ENCODE results near the gene JMJD8. TPM values are rescaled to one million over a fixed set of nuclear protein-coding genes. Genes with fewer than 3 reads are reported as not detected.

Gene JMJD8
- total RNA-seq, 2 donors from 2014 or later: 48.8 to 55.6 TPM

DNA sequence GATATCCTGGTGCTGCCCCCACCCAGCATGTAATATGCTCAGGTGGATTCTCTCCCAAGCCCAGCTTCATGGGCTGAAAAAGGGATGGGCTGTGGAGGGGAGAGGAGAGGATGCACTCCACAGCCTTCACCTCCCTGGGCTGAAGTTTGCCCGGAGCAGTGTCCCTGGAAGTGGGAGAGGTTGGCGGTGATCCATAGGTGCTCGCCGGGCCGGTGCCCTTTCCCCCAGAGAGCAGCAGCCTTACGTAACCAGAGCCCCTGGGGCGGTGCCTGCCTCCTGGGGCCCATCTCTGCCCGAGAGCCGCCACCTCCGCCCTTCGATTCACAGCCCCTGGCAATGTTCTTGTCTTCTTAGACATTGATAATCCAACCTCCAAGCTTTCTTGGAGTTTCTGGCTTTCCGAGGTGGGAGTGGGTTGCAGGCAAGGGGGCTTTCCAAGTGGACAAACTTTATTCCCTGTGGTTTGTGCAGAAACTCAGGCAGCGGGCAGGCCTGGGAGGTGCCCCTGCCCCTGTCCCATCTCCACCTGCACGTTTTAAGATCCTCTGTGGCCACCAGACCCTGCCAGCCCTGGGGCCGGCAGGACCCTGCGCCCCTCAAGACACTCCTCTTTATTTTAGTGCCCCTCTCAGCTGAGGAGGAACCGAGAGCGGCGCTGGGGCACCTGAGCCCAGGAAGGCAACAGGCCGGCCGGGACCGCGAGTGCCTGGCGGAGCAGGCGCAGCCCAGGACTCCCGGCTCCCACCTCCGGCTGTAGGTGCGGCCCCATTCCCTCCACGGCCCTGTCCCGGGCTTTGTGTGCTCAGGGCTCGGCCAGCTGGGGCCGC, 38.1 kb downstream of the JMJD8 start:
- Histone ChIP-seq H3K4me1 (ENCODE audit: control insufficient read depth, insufficient read depth, low read length) (no peaks in the 10 kb centered on the region), H3K9me3 (ENCODE audit: control insufficient read depth, low read length) (no peaks in the 10 kb centered on the region), H3K36me3 (ENCODE audit: control insufficient read depth, insufficient read depth, low read length) (no peaks in the 10 kb centered on the region), H3K9ac (ENCODE audit: extremely low read depth, low read length, poor library complexity, severe bottlenecking) (no peak overlapping the region), H3K27me3 (ENCODE audit: control insufficient read depth, insufficient read depth, low read length, poor library complexity, severe bottlenecking) (no peaks in the 10 kb centered on the region), H3K4me3 (ENCODE audit: low read length) (no peak overlapping the region), H3K27ac (ENCODE audit: low read depth, low read length) (no peak overlapping the region)
- TF ChIP-seq CTCF (conservative IDR thresholded peaks at IDR 0.05): no peak
- no peaks in the 10 kb centered on the region for H3K9me3 Mint-ChIP-seq
- no peak for DNase-seq
- H3K27ac Mint-ChIP-seq: no peak overlapping the region
- H3K27me3 Mint-ChIP-seq (ENCODE audit: insufficient read depth): no peaks in the 10 kb centered on the region
- no peaks in the 10 kb centered on the region for H3K36me3 Mint-ChIP-seq (ENCODE audit: low read depth)
- no peak overlapping the region for H3K4me3 Mint-ChIP-seq
- WGBS, 2 experiments (ENCODE audit: insufficient coverage in 1 of 2, insufficient read length in 1 of 2): 94 to 95% methylated on average over 24 to 32 of the region's 32 CpGs
- no peaks in the 10 kb centered on the region for H3K4me1 Mint-ChIP-seq

- Mint-ChIP-seq H3K36me3 (ENCODE audit: low read depth) (no peaks in the 10 kb centered on the region), H3K4me1 (no peaks in the 10 kb centered on the region), H3K27me3 (ENCODE audit: insufficient read depth) (no peaks in the 10 kb centered on the region), H3K27ac (no peak overlapping the region), H3K4me3 (no peak overlapping the region), H3K9me3 (no peaks in the 10 kb centered on the region)
- H3K27ac ChIP-seq (ENCODE audit: low read depth, low read length): no peak overlapping the region
- H3K9ac ChIP-seq (ENCODE audit: extremely low read depth, low read length, poor library complexity, severe bottlenecking): no peak overlapping the region
- no peak for DNase-seq
- no peaks in the 10 kb centered on the region for H3K4me1 ChIP-seq (ENCODE audit: control insufficient read depth, insufficient read depth, low read length)
- no peaks in the 10 kb centered on the region for H3K9me3 ChIP-seq (ENCODE audit: control insufficient read depth, low read length)
- 97% methylated on average over 12 of the region's 12 CpGs for WGBS, 2 experiments (ENCODE audit: insufficient coverage in 1 of 2, insufficient read length in 1 of 2)
- no peaks in the 10 kb centered on the region for H3K36me3 ChIP-seq (ENCODE audit: control insufficient read depth, insufficient read depth, low read length)
- no peak overlapping the region for H3K4me3 ChIP-seq (ENCODE audit: low read length)
- TF ChIP-seq CTCF (conservative IDR thresholded peaks at IDR 0.05): no peak
- no peaks in the 10 kb centered on the region for H3K27me3 ChIP-seq (ENCODE audit: control insufficient read depth, insufficient read depth, low read length, poor library complexity, severe bottlenecking)
Observed at GRCh38 chr16:644556-644955, 39.6 kb downstream of the JMJD8 start.

DNA sequence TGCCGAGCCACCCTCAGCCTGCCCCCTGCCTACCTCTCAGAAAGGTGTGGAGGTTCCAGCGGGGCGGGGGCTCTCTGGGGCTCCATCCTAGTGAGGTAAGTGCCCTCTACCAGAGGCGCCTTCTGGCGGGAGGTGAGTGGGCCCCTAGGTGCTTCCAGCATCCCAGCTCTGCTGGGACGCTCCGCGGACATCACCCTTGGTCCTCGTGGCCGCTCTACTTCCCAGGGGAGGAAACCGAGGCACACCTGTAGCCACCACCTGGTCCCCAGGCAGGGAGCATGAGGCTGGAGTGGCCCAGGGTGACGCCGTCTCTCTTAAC, 41.1 kb downstream of the JMJD8 start:
- Histone ChIP-seq H3K4me3 (ENCODE audit: low read length) (peak overlapping the region; percentile 77), H3K27me3 (ENCODE audit: control insufficient read depth, insufficient read depth, low read length, poor library complexity, severe bottlenecking) (no peaks in the 10 kb centered on the region), H3K9ac (ENCODE audit: extremely low read depth, low read length, poor library complexity, severe bottlenecking) (no peak overlapping the region)

More for the DNA sequence above, 41.1 kb downstream of the JMJD8 start:
- H3K4me3 Mint-ChIP-seq: peak overlapping the region; percentile 57
- Histone ChIP-seq H3K27ac (ENCODE audit: low read depth, low read length) (no peak overlapping the region), H3K9me3 (ENCODE audit: control insufficient read depth, low read length) (no peaks in the 10 kb centered on the region), H3K36me3 (ENCODE audit: control insufficient read depth, insufficient read depth, low read length) (no peaks in the 10 kb centered on the region), H3K4me1 (ENCODE audit: control insufficient read depth, insufficient read depth, low read length) (no peaks in the 10 kb centered on the region)
- H3K36me3 Mint-ChIP-seq (ENCODE audit: low read depth): no peaks in the 10 kb centered on the region
- H3K4me1 Mint-ChIP-seq: no peaks in the 10 kb centered on the region
- TF ChIP-seq CTCF (conservative IDR thresholded peaks at IDR 0.05): no peak
- H3K27me3 Mint-ChIP-seq (ENCODE audit: insufficient read depth): no peaks in the 10 kb centered on the region
- H3K9me3 Mint-ChIP-seq: no peaks in the 10 kb centered on the region
- WGBS, 2 experiments (ENCODE audit: insufficient coverage in 1 of 2, insufficient read length in 1 of 2): 91 to 92% methylated on average over 5 to 13 of the region's 13 CpGs
- no peak overlapping the region for H3K27ac Mint-ChIP-seq
- no peak for DNase-seq
